HepG2 (cell line): ENCODE data around the gene HIPK2. TPM values are rescaled to one million over a fixed set of nuclear protein-coding genes. Genes with fewer than 3 reads are reported as not detected.

Experiments
- ARID5B ChIP-seq: IDR thresholded peaks from 2 replicates; pipeline ENCODE4 v1.4.0; 2020; ENCODE audit warnings: mild to moderate bottlenecking, missing genetic modification reagents
- ATF1 ChIP-seq: IDR thresholded peaks from 2 replicates; pipeline ENCODE4 v1.6.1; 2016; ENCODE audit warnings: mild to moderate bottlenecking, control low read depth
- ATF4 ChIP-seq, 2 experiments: fragments of 450-650 bp in 1 of 2; sonication (generic) in 1 of 2; formaldehyde crosslinking; IDR thresholded peaks; 2 replicates each; pipeline versions ENCODE4 v1.5.0 to v1.8.0; 2020 to 2022; ENCODE audit warnings: mild to moderate bottlenecking in 1 of 2, missing genetic modification reagents in 1 of 2
- BCL6 ChIP-seq: IDR thresholded peaks from 2 replicates; pipeline ENCODE4 v1.6.1; 2016; ENCODE audit warnings: missing genetic modification reagents, missing compliant biosample characterization
- CEBPG ChIP-seq: IDR thresholded peaks from 2 replicates; pipeline ENCODE4 v1.6.1; 2016
- DZIP1 ChIP-seq: sonication (generic); formaldehyde crosslinking; IDR thresholded peaks from 2 replicates; pipeline ENCODE4 v1.5.0; 2020; ENCODE audit warnings: mild to moderate bottlenecking, missing genetic modification reagents
- KLF16 ChIP-seq, 2 experiments: sonication (generic) in 1 of 2; formaldehyde crosslinking in 1 of 2; IDR thresholded peaks; 2 replicates each; pipeline versions ENCODE4 v1.6.1 to v1.8.0; 2016 to 2023; ENCODE audit warnings: missing genetic modification reagents in 2 of 2, missing compliant biosample characterization in 1 of 2
- NKX3-1 ChIP-seq: sonication (generic); formaldehyde crosslinking; IDR thresholded peaks from 2 replicates; pipeline ENCODE4 v1.5.0; 2020; ENCODE audit warnings: missing genetic modification reagents
- ONECUT2 ChIP-seq: sonication (generic); formaldehyde crosslinking; IDR thresholded peaks from 2 replicates; pipeline ENCODE4 v1.4.0; 2020; ENCODE audit warnings: missing genetic modification reagents
- PBX3 ChIP-seq: sonication (generic); formaldehyde crosslinking; IDR thresholded peaks from 2 replicates; pipeline ENCODE4 v1.8.1; 2023; ENCODE audit warnings: missing genetic modification reagents, inconsistent platforms, borderline replicate concordance
- SALL1 ChIP-seq: sonication (generic); formaldehyde crosslinking; IDR thresholded peaks from 2 replicates; pipeline ENCODE4 v1.8.0; 2022; ENCODE audit warnings: mild to moderate bottlenecking, missing genetic modification reagents
- SOX5 ChIP-seq: IDR thresholded peaks from 2 replicates; pipeline ENCODE4 v1.6.1; 2016; ENCODE audit warnings: borderline replicate concordance
- TFDP2 ChIP-seq: sonication (generic); formaldehyde crosslinking; IDR thresholded peaks from 2 replicates; pipeline ENCODE4 v1.4.0; 2020; ENCODE audit warnings: missing genetic modification reagents
- ZNF205 ChIP-seq: IDR thresholded peaks from 2 replicates; pipeline ENCODE4 v1.6.1; 2018; ENCODE audit warnings: missing biosample characterization, missing genetic modification reagents
- ZNF432 ChIP-seq: sonication (generic); formaldehyde crosslinking; IDR thresholded peaks from 2 replicates; pipeline ENCODE4 v1.5.0; 2020; ENCODE audit warnings: missing genetic modification reagents, mild to moderate bottlenecking, borderline replicate concordance
- ZNF570 ChIP-seq: sonication (generic); formaldehyde crosslinking; IDR thresholded peaks from 2 replicates; pipeline ENCODE4 v1.4.0; 2020; ENCODE audit warnings: mild to moderate bottlenecking, missing genetic modification reagents, borderline replicate concordance
- ZNF720 ChIP-seq: sonication (generic); formaldehyde crosslinking; IDR thresholded peaks from 2 replicates; pipeline ENCODE4 v1.4.0; 2020; ENCODE audit warnings: missing genetic modification reagents
- polyA plus RNA-seq, 8 experiments: library from polyadenylated mRNA; depleted of rRNA in 3 of 8; stranded (reverse) in 7 of 8; unstranded in 1 of 8; fragments of >200 nt; fragmentation: Illumina TruSeq in 4 of 8; extraction: Trizol in 4 of 8; gene quantifications; 2 replicates each; pipeline versions ENCODE4 v1.2.1 to v1.2.3, GENCODE V29; 2011 to 2016; ENCODE audit warnings: low read depth in 4 of 8, missing spikeins in 1 of 8, mixed read lengths in 1 of 8; ENCODE audit not compliant: insufficient read depth in 1 of 8
- total RNA-seq, 5 experiments: library from RNA; depleted of rRNA; stranded (reverse); fragments of >200 nt; fragmentation: Illumina TruSeq; extraction: Trizol; gene quantifications; 2 replicates each; pipeline ENCODE4 v1.2.3, GENCODE V29; 2016; ENCODE audit warnings: low read depth in 1 of 5

The HIPK2 gene
- total and polyA plus RNA-seq, 2 of the 13 experiments (the other 11 are each of a cell fraction or from before 2014, with no cell fraction given), result 14.4 to 20.2 TPM

GRCh38 chr7:139772115-139772514 is 5.7 kb downstream of the HIPK2 start (continued):
- TF ChIP-seq PBX3, result no peak
- no peak for TF ChIP-seq NKX3-1 (CRISPR knock-in tag)
- no peak for TF ChIP-seq DZIP1 (CRISPR knock-in tag)
- peak; percentile 54 for TF ChIP-seq SALL1
- peak; percentile 61 for TF ChIP-seq BCL6 (CRISPR knock-in tag)
- peak; percentile 90 for TF ChIP-seq CEBPG (CRISPR knock-in tag)
- TF ChIP-seq ZNF205 (CRISPR knock-in tag), result no peak
- peak; percentile 66; the same call in 1 of the 2 replicates for TF ChIP-seq ONECUT2 (CRISPR knock-in tag)
- TF ChIP-seq KLF16 (CRISPR knock-in tag; IDR thresholded peaks at IDR 0.05), result 0 out of 4 replicates have a peak, but pooled peaks of 1 of the 2 experiments have one; percentile 30
- peak in 1 of 2 experiments; percentile 83; a peak in 2 of 4 replicates for TF ChIP-seq ATF4 (CRISPR knock-in tag; IDR thresholded peaks at IDR 0.05)
- no peak for TF ChIP-seq ATF1 (CRISPR knock-in tag)
- TF ChIP-seq ZNF432 (CRISPR knock-in tag), result no peak
- no peak for TF ChIP-seq ZNF720
- TF ChIP-seq ZNF570 (CRISPR knock-in tag), result no peak
- peak; percentile 44 for TF ChIP-seq ARID5B (CRISPR knock-in tag)
- TF ChIP-seq SOX5 (CRISPR knock-in tag), result peak; percentile 26; the same call in 1 of the 2 replicates
- no peak for TF ChIP-seq TFDP2 (CRISPR knock-in tag)
